GM12873 (cell line): ENCODE data around the gene GRK3.

Source experiments
- TF ChIP-seq, protein P1 (sequence below): IDR thresholded peaks from 2 replicates; pipeline ENCODE4 v1.5.1; 2012; ENCODE audit warnings: low read depth, mild to moderate bottlenecking, moderate library complexity, low read length, control low read depth; ENCODE audit not compliant: insufficient read depth; ENCODE audit errors: missing control alignments

GRK3 gene

DNA sequence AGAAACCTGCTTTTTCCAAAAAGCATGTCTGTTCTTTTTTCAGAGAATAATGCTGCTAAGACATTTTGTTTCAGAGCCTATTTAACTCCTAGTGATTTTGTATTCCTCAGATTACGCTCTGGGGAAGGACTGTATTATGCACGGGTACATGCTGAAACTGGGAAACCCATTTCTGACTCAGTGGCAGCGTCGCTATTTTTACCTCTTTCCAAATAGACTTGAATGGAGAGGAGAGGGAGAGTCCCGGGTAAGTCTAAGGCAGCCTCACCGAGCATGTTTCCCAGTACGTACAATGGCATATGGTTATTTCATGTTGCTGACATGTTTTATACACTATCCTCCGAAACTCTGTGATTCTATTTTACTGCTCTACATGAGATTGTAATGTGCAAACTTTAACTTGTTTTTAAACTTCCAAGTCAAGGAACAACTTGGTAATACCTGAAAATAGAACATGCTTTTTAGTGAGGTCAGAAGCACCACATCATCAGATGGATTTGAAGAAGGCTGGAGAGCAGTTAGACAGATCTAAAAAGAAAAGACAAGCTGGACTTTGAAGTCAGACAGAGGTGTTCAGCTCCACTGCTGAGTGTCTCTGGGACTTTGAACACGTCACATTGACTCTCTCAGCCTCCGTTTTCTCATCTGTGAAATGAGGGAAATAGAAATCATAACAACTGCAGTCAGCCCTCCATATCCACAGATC, 153.8 kb downstream of the GRK3 start:
- TF ChIP-seq, protein P1, sequence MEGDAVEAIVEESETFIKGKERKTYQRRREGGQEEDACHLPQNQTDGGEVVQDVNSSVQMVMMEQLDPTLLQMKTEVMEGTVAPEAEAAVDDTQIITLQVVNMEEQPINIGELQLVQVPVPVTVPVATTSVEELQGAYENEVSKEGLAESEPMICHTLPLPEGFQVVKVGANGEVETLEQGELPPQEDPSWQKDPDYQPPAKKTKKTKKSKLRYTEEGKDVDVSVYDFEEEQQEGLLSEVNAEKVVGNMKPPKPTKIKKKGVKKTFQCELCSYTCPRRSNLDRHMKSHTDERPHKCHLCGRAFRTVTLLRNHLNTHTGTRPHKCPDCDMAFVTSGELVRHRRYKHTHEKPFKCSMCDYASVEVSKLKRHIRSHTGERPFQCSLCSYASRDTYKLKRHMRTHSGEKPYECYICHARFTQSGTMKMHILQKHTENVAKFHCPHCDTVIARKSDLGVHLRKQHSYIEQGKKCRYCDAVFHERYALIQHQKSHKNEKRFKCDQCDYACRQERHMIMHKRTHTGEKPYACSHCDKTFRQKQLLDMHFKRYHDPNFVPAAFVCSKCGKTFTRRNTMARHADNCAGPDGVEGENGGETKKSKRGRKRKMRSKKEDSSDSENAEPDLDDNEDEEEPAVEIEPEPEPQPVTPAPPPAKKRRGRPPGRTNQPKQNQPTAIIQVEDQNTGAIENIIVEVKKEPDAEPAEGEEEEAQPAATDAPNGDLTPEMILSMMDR: no peak

- TF ChIP-seq, protein P1: no peak
Measured at GRCh38 chr22:25722223-25722622, 157.7 kb downstream of the GRK3 start.

- TF ChIP-seq, protein P1: no peak
Measured at GRCh38 chr22:25722626-25723025, 158.2 kb downstream of the GRK3 start.

- TF ChIP-seq, protein P1: no peak
Measured at GRCh38 chr22:25726241-25726640, 161.8 kb downstream of the GRK3 start.

DNA sequence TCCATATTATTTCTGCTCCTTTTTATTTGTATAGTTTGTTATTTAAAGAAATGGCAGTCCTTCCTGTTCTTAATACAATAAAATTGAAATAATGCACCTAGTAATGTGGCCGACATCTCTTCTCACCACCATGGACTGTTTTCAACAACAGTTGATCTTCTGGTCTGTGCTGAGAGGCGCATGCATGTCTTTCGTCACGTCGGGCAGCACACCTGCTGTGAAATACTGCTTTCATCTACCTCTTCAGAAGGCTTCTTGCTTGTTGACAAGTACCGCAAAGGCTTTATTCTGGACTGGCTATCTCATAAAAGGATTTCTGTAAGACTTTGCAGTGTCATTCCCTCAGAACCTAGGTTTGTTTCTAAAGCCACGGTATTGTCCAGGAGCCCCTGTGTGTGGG, 163.6 kb downstream of the GRK3 start:
- TF ChIP-seq, protein P1: no peak

GRCh38 chr22:25729016-25729995, 164.8 kb downstream of the GRK3 start:
- TF ChIP-seq, protein P1: no peak

DNA sequence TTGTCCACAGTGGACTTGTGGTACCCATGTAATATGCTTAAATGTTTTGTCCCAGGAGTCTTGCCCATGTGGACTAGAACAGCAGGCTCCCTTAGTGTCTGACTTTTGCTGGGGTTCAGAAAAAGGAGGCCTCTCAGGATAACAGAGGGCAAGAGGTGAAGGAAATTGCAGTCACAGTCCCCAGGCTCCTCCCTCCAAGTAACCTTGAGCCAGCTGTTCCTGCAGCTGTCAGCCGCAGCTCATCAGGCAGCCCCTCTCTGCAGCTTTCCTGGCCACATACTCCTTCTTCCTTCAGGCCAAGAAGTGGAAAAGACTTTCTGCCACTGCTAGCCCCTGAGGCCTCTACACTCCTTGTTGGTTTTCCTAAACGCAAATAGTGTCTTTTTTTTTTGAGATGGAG, 171.2 kb downstream of the GRK3 start:
- TF ChIP-seq, protein P1: no peak
